T-helper 2 cell treated with Interferon-gamma antibody and Interleukin-4, amounts not matched to agents 100 ng/mL and 5 ng/mL, for 36 hours (primary cell): Measurements from ENCODE around the gene CCDC188. TPM values are rescaled to one million over a fixed set of nuclear protein-coding genes. Genes with fewer than 3 reads are reported as not detected.

Source experiments
- intact Hi-C: fragments of 100-400 bp; cut with micrococcal nuclease; formaldehyde crosslinking; loops from one replicate; pipeline ENCODE4 v1.15.1; 2023
- total RNA-seq: library from RNA; stranded (reverse); gene quantifications from 2 replicates; pipeline ENCODE4 v1.2.3, GENCODE V29; 2022

CCDC188 gene
- total RNA-seq, 1 donor from 2014 or later = 0.59 TPM

DNA sequence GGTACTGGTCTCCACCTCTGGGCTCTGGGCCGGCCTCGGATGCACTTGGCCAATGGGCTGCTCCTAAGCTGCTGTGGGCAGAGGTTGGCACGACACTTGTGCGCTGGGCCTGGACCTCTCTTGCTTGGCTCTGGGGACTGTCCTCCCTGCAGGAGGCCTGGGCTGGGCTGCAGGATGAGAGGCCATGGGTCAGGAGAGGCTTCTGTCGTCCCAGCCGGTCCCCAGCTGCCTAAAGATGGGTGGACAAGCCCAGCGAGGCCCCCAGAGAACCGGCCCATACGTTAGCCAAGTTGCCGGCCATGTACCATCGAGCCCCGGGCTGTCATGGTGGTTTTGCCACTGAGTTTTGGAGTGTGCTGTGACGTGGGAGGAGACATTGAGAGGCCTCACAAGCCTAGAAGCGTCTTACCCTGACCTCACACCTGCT, 1.6 kb upstream of the CCDC188 start:
- intact Hi-C loops = loop anchor here (10.0 kb wide), 1 partner anchor 282 kb away; the partner anchor contains the start of gene SCARF2

DNA sequence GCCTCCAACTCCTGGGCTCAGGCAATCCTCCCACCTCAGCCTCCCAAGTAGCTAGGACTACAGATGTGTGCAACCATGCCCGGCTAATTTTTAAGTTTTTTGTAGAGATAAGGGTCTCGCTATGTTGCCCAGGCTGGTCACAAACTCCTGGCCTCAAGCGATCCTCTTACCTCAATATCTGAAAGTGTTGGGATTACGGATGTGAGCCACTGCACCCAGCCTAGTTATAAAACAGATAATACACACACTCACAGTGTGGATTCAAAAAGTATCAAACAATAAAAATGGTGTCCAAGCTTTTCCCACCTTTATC, 377 bp upstream of the CCDC188 start:
- intact Hi-C loops = loop anchor here (10.0 kb wide), 1 partner anchor 284 kb away; the partner anchor contains the start of gene SCARF2

DNA sequence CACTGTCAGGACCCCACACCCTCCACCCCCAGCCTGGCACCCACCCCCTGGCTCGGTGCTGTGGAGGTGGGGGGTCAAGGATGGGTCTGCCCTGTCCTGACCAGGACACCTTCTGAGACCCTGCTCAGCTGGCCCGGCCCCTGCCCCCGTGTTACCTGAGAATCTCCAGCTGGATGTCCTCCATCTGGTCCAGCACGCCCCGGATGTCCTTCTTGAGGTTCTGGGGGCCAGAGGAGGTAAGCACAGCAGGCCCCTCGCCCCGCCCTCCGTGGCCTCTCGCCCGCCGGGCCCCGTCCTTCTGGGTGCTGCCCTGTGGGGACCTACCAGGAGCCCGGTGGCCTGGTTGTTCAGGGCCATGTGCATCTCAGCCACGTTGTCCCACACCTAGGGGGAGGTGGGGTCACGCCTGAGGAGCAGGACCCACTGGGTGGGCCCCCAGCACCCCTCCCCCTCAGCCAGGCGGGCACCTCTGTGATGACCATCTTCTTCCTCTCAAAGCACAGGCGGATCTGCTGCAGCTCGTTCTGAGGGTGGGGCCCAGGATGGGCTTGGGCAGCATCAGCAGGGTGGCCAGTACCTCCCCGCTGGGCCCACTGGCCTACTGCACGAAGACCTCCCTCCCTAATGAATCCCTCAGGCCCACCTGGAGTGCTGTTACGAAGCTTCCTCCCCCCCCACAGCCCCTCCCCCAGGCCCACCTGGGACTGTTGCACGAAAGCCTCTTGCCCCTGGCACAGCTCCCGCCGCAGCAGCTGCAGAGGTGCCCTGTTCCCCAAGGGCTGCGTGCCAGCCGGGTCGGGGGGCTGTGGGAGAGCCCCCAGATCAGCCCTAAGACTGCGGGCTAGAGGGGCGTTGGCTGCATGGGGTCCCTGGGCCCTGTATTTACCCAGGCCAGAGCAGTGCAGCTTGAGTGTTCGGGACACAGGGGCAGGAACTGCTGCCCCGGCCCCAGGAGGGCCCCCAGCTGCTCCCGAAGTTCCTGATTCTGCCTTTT, 1.3 kb downstream of the CCDC188 start:
- intact Hi-C loops = loop anchor here (10.0 kb wide), 1 partner anchor 285 kb away; the partner anchor contains the start of gene SCARF2

DNA sequence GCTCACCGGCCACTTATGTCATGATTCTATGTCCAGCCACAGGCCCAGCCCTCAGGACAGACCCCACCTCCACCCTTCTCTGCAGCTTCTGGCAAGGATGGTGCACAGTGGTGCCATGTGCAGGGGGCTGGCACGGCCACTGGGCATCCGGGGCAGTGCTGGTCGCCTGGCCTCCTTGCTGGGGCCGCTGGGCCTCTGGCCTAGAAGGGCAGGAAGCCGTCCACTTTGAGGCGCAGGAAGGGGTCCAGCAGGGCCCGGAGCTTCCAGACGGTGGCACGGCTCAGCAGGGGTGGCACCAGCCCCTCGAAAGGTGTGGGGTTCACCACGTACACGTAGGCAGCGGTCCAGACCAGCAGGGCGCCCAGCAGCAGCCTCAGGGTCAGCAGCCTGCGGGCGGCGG, 2.4 kb downstream of the CCDC188 start:
- intact Hi-C loops = no loop called here

DNA sequence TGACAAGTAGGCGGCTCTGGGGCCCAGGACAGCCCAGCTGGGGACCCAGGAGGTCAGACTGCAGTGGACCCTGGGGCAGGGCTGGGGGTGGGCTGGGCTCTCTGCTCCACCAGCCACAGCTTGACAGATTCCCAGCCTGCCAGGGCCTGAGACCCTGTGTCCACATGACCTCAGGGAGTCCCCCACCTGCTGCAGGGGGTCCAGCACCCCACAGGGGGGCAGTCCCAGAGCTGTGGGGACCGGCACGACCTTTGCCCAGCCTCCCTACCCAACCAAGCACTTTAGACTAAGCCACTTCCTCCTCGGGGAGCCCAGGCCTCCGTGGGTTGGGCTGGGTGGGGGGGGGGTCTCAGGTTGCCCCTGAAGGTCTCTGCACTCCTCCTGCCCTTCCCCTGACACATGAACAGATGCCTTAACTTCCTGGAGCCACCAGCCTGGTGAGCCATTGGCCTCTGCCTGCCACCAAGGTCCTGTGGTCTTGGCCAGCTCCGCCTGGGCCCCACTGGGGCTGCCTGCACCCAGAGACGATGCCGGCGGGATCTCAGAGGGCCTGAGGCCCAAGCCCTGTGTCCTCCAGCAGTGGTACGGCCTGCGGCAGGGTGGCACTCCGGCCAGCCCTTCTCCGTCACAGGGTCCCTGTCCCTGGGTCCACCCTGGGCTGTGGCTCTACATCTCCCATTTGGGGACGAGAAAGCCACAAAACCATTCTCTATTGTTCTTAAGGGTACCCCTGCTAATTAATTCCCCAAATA, 3.4 kb downstream of the CCDC188 start:
- intact Hi-C loops = no loop called here

DNA sequence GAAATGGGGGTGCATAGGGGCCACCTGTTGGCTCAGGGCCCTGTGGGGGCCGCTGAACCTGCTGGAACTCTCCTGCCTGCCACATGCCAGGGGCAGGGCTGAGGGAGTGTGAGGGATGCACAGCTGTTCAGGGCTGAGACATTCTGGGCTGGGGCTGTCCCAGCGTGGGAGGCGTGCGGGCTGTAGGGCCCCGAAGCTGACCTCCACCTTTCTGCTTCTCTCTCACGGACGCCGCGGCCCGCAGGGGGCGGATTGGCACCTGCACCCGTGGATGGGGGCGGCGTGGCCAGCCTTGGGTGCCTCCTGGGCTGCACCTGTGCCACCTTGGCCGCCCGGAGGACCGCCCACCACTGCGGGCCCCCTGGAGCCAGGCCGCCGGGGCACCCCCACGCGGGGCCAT, 4.1 kb downstream of the CCDC188 start:
- intact Hi-C loops = no loop called here

DNA sequence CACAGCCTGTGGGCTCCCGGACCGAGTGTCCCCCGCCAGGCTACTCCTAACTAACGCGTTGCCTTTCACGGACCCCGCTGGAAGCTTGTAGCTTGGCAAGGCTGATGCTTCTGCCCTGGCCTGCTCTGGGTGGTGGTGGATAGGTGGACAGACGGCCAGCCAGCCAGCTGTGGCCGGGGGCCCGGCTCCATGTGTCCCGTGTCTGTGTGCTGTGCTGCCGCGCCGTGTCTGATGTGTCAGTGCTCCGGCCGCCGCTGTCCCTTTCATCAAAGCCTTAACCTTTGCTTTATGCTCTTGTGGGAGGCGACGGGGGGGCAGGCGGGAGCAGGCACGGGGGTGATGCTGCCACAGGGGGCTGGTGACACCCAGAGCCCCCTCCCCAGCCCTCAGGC, 5.0 kb downstream of the CCDC188 start:
- intact Hi-C loops = no loop called here

DNA sequence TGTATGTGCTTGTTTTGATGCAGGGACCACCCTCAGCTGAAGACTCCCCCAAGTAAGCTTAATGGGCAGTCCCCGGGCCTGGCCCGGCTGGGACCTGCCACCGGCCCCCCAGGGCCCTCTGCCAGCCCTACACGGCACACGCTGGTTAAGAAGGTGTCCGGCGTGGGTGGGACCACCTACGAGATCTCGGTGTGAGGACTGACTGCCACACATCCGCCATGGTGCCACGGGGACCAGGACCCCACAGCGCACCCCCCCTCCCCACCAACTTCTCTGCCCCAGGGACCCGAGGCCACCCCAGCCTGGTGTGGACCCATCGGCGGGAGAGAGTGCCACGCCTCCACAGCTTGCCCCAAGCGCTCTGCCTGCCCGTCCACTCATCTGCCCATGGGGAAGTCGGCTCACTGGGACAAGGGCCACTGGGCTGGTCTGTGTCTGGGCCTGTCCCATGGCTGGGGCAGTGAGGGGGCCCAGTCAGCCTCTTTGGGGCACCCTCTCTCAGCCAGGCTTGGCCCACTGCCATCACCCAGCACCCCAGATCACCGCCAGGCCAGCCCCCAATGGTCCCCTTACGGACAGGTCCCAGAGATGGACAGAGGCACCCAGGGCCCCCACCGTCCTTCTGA, 5.5 kb downstream of the CCDC188 start:
- intact Hi-C loops = no loop called here

DNA sequence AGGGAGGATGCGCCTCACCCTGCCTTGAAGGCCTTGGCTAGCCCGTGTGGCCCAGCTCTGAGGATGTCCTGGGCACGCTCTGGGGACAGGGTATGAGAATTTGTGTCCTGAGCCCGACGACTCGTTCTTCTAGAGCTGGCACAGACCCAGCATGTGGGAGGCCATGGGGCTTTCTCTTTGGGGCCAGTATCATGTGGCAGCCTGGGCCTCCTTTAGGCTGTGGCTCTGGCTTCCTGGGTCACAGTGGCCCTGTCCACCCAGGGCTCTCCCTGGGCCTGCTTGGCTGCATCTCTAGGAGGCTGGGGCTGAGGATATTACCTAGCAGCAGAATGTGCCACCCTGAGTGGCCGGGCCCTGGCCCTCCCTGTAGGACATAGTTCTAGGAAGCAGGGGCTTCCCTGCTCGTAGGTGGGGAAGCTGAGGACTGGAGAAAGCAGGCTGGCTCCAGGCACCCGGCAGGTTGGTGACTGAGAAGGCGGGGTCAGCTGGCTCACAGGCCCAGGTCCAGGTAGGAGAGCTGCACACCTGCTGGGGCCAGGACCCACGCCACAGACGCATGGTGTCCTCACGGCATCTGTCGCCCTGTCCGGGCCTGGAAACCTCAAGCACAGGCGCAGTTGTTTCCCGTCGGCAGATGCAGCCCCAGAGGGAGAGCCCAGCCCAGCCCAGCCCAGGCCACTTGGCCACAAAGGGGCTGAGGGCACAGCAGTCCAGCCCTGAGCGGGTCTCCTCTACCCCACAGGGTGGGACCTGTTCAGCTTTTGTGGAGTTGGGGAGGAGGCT, 6.8 kb downstream of the CCDC188 start:
- intact Hi-C loops = no loop called here

DNA sequence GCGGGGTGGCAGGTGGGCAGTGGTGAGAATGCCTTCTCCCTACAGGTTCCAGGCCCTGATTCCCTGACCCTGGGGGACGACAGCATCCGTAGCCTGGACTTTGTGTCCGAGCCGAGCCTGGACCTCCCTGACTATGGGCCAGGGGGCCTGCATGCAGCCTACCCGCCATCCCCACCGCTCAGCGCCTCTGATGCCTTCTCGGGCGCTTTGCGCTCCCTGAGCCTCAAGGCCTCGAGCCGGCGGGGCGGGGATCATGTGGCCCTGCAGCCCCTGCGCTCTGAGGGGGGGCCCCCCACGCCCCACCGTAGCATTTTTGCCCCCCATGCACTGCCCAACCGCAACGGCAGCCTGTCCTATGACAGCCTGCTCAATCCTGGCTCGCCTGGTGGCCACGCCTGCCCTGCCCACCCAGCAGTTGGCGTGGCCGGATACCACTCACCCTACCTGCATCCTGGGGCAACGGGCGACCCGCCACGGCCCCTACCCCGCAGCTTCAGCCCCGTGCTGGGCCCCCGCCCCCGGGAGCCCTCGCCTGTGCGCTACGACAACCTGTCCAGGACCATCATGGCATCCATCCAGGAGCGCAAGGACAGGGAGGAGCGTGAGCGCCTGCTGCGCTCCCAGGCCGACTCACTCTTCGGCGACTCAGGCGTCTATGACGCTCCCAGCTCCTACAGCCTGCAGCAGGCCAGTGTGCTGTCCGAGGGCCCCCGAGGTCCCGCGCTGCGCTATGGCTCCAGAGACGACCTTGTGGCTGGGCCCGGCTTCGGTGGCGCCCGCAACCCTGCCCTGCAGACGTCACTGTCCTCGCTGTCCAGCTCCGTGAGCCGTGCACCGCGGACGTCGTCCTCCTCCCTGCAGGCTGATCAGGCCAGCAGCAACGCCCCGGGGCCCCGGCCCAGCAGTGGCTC, 7.9 kb downstream of the CCDC188 start:
- intact Hi-C loops = no loop called here

DNA sequence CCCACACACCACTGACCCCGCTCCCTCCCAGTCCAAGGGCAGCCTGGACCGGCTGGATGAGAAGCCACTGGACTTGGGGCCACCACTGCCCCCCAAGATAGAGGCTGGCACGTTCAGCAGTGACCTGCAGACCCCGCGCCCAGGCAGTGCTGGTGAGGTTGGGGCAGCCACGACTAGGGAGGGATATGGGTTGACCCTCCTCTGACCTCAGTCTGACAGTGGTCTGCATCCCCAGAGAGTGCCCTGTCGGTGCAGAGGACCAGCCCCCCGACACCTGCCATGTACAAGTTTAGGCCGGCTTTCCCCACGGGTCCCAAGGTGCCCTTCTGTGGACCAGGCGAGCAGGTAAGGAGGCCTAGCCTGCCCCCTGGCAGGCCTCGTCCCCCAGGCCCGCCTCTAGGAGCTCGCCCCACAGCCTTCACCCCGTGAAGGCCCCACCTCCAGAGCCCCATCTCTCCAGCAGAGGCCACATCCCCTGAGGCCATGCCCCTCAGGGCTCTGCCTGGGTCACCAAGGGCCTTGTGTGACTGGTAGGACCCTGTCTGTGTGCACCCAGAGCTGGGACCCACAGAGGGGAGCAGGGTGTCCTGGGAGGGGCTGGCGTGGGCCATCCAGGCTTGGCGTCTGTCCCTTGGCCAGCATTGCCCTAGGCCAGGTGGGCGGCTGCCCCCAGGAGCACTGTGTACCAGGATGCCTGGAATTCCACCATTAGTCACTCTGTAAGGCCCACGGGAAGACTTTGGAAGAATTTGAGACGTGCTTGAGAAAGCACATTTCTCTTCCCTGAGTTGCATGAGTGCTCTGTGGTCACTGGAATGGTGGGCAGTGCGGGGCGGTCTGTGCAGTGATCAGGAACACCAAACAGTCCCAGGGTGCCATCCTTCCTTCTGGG, 9.4 kb downstream of the CCDC188 start:
- intact Hi-C loops = no loop called here

DNA sequence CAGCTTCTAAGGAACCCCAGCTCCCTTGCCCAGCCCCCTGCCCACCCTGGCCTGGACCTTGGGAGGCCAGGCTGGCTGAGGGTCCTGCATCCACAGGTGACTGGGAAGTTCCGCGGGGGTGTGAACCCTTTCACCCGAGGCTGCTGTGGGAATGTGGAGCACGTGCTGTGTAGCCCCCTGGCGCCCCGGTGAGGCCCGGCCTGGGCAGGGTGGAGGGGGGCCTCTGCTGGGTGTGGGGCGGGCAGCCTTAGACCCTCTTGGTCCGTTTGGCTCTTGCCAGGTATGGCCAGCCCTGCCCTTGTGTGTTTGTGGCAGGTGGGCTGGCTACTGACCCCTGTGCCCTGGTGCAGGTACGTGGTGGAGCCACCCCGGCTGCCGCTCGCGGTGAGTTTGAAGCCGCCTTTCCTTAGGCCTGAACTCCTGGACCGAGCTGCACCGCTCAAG, 10.3 kb downstream of the CCDC188 start:
- intact Hi-C loops = no loop called here

DNA sequence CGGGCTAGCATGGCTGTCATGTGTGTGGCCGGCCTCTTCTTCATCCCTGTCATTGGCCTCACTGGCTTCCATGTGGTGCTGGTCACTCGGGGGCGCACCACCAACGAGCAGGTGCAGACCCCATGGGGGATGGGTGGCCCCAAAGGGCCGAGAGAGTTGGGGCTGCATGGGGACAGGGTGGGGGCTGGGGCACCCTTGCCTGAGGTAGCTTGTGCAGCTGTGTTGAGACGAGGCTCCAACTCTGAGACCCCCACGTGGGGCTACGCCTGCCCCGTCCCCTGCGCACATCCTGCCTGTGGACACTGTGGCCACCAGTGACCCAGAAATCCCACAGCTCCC, 10.8 kb downstream of the CCDC188 start:
- intact Hi-C loops = no loop called here

DNA sequence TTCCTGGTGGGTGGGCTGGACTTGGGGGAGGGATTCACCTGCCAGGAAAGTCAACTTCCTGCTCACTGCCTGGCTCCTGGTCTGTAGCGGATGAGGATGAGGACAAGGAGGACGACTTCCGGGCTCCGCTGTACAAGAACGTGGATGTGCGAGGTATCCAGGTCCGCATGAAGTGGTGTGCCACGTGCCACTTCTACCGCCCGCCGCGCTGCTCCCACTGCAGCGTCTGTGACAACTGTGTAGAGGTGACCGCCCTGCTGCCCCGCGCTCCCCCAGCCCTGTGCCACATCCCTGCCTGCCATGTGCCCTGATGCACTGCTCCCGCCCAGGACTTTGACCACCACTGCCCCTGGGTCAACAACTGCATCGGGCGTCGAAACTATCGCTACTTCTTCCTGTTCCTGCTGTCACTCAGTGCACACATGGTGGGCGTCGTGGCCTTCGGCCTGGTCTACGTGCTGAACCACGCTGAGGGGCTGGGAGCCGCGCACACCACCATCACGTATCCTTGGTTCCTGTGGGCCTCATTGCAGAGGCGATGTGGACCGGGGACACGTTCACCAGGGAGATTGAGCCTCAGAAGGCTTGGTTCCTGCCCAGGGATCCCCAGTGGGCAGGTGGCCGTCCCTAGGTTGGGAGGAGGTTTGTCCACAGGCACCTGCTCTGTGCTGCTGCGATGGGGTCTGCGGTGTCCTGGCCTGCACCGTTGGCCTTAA, 11.3 kb downstream of the CCDC188 start:
- intact Hi-C loops = no loop called here

DNA sequence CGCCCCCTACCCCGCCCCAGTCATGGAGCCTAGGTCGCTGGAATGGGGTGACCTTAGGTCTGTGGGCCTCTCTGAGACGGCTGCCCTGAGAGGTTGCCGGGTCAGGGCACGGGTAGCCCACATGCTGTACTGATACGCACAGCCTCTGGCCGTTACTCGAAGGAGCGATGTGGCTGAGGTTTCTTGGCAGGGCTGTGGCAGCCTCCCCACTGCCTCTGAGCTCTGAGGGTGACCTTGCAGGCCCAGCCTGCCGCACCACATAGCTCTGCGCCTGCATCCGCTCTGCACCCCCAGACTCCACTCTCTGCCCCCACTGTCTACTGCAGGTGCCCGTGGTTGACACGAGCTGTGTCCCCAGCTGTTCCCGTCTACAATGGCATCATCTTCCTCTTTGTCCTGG, 12.0 kb downstream of the CCDC188 start:
- intact Hi-C loops = no loop called here

DNA sequence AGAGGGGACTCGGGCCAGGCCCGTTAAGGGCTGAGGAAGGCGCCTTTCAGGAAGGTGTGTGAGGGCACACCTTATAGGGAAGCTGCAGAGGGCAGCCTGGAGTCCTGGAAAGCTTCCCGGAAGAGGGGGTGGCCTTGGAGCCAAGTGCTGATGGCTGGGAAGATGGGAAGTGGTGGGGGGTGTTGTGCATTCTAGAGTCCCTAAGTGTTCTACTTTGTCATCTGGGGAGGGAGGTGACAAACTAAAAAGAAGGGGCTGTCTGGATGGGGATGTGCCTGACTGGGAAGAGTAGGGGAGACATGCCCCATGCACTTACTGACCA, 12.5 kb downstream of the CCDC188 start:
- intact Hi-C loops = no loop called here

DNA sequence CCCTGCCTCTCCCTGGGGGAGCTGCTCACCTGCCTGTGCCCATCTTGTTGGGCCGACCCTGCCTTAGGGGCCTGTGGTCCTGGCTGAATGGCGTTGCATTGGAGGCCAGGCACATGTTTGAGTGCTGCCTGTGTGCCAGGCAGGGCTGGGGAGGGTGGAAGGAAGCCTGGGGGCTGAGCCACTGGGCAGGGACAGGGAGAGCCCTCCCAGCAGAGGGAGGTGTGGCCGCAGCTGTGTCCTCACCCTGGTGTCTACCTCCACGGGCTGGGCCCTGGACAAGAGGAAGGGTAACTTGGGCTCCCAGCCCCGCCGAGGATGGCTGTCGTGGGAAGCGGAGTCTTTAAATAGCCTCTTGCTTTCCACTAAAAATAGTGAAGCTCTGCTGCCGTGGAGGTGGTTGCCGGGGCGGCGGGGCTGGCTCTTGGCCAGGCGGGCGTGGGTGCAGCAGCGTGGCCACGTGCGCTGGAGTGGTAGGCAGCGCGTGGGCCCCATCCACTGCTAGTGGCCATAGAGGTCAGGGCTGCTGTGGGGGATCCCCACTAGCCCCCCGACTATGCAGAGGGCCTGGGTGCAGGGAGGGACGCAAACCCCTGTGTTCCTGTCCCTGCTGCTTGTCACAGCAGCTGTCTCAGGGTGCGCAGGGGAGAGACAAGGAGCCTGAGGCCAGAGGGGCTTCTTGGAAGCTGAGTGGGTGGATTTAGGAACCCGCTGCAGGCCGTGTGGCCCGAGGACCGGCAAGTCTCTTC, 13.0 kb downstream of the CCDC188 start:
- intact Hi-C loops = no loop called here

DNA sequence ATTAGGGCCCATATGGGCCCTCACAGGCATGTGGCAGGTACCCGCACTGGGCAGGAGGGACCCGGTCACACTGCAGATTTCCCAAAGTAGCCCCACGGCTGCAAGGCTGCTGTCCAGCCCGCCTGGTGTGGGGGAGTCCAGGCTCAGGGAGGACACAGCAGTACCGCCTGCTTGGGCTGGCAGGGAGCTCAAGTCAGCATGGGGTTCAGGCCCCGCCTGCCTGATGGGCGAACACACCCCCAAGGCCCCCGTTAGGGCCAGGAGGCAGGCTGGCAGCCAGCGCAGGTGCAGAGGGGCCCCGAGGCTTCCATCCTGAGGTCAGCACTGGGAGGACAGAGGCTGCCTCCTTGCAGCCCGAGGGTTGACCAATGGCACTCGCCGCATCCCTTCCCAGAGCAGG, 13.7 kb downstream of the CCDC188 start:
- intact Hi-C loops = no loop called here
